Omental fat pad (tissue), 4 donors: Measurements from ENCODE around the gene PSMD8. TPM values are rescaled to one million over a fixed set of nuclear protein-coding genes. Genes with fewer than 3 reads are reported as not detected.

Experiments
- ATAC-seq: fragments of 150-250 bp; one replicate; pipeline ENCODE4 v1.9.1; 2016; ENCODE audit warnings: mild to moderate bottlenecking, moderate library complexity; ENCODE audit not compliant: low FRiP score
- DNase-seq: peaks from one replicate; pipeline ENCODE4 v3.0.0-alpha.2; 2019; ENCODE audit warnings: low spot score
- CTCF ChIP-seq, 3 donors: fragments of 450-650 bp; IDR thresholded peaks; one replicate each; pipeline ENCODE4 v1.5.1; 2016 to 2017; ENCODE audit warnings: antibody characterized with exemption in 3 of 3, mild to moderate bottlenecking in 3 of 3, moderate library complexity in 2 of 3
- total RNA-seq, 4 donors: library from RNA; depleted of rRNA; stranded (reverse); fragments of >200 nt; gene quantifications; one replicate each; pipeline ENCODE4 v1.1.0, GENCODE V29; 2016

PSMD8 gene
- total RNA-seq, 4 donors from 2014 or later: 177 to 505 (median 425) TPM

GRCh38 chr19:38429055-38429810 is 54.9 kb downstream of the PSMD8 start:
- TF ChIP-seq CTCF (IDR thresholded peaks at IDR 0.05): no peak
- DNase-seq (no peak), ATAC-seq (no peak)

GRCh38 chr19:38429811-38430156 is 55.4 kb downstream of the PSMD8 start:
- DNase-seq: no peak
- no peak for ATAC-seq
- TF ChIP-seq CTCF (IDR thresholded peaks at IDR 0.05): no peak

- ATAC-seq (no peak), DNase-seq (no peak)
- no peak for TF ChIP-seq CTCF (IDR thresholded peaks at IDR 0.05)
Observed at GRCh38 chr19:38430931-38431330, 56.6 kb downstream of the PSMD8 start.

DNA sequence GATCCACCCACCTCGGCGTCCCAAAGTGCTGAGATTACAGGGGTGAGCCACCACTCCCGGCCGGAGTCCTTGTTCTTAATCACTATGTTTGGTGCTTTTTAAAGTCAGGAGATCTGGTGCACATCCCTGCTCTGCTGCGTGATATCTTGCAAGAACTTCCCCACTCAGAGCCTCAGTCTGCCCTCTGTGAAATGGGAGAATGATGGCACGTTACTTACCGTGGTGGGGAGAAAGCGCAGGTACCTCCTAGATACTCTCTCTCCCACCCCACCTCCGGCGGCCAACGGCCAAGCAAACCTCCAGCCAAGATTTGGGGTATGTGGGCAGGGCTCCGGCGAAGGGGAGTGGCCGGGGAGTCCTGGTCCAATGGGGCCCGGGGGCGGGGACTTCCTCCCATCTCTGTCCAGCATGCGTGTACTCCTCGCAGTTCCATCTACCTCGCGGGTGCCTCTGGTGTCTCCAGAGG is 58.9 kb downstream of the PSMD8 start, which contains the start of gene RYR1:
Gene RYR1, plus strand, starts transcription at position 424 of the 466 bp plus-strand sequence. CDS start 139 bp downstream, outside the sequence.
- ATAC-seq (peak; percentile 69), DNase-seq (peak; percentile 36)
- no peak for TF ChIP-seq CTCF (IDR thresholded peaks at IDR 0.05)

Other genes with a start within 250 kb of the PSMD8 start
- not detected for gene DPF1, start 150.3 kb upstream of the PSMD8 start, total RNA-seq
- gene PPP1R14A, start 118.2 kb upstream of the PSMD8 start, total RNA-seq: 100 to 1,000 TPM in 2 of 4 donors, 10 to 100 TPM in 2; 61.8 to 258 (median 118) TPM
- 10 to 100 TPM; 14.3 to 30.6 (median 24.0) TPM for gene SPINT2, start 110.0 kb upstream of the PSMD8 start, total RNA-seq
- gene C19orf33, start 70.3 kb upstream of the PSMD8 start, total RNA-seq: 10 to 100 TPM; 28.8 to 76.9 (median 47.2) TPM
- gene YIF1B, start 58.6 kb upstream of the PSMD8 start, total RNA-seq: 10 to 100 TPM; 26.2 to 52.8 (median 31.4) TPM
- gene KCNK6, start 54.7 kb upstream of the PSMD8 start, total RNA-seq: 10 to 100 TPM in 1 of 4 donors, 1 to 10 TPM in 3; 4.1 to 11.4 (median 7.2) TPM
- 1 to 10 TPM; 2.8 to 6.6 (median 4.3) TPM for gene CATSPERG, start 38.7 kb upstream of the PSMD8 start, total RNA-seq
- gene GGN, start 13.5 kb downstream of the PSMD8 start, total RNA-seq: not detected
- under 1 TPM in 3 of 4 donors, not detected in 1; 0.44 to 0.93 (median 0.84) TPM for gene SPRED3, start 14.1 kb downstream of the PSMD8 start, total RNA-seq
- gene FAM98C, start 28.5 kb downstream of the PSMD8 start, total RNA-seq: 10 to 100 TPM in 3 of 4 donors, 1 to 10 TPM in 1; 7.4 to 22.7 (median 10.6) TPM
- gene RASGRP4, start 51.6 kb downstream of the PSMD8 start, total RNA-seq: 10 to 100 TPM in 2 of 4 donors, 1 to 10 TPM in 2; 5.8 to 27.6 (median 8.9) TPM
- gene RYR1, start 59.1 kb downstream of the PSMD8 start, total RNA-seq: 1 to 10 TPM; 1.9 to 3.6 (median 3.3) TPM
- 1 to 10 TPM; 1.5 to 3.2 (median 2.7) TPM for gene MAP4K1, start 243.4 kb downstream of the PSMD8 start, total RNA-seq
- 100 to 1,000 TPM; 364 to 556 (median 476) TPM for gene EIF3K, start 244.6 kb downstream of the PSMD8 start, total RNA-seq